ENCODE results near the gene NEDD4L.

NEDD4L gene

DNA sequence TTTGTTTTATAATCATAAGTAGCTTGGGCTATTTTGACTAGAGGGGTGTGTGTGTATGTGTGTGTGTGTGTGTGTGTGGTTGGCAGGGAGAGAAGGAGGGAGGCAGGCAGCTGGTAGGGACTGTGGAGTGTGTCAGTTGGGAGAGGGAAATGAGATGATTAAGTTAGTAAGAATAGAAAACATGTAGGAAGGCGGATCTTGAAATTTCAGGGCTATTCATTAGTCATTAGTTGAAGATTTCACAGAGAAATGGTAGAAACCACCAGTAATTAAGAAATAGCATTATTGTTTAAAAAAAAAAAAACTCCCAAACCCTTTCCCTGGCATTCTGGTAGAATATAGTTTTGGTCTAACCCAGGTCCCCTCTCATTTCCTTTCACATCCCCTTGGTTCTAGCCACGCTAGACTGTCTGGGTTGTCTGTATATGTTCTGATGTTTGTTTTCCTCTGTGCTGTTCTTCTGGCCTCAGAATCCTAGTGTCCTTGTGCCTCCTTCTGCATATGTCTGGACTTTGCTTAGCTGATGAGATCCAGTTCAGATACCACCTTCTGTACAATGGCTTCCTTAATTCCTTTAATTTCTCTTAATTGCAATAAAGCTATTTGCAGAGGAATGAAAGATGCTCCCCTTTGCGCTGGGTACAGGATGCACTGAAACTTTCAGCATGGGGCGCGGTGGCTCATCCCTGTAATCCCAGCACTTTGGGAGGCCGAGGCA lies 161.6 kb downstream of the NEDD4L start:
- no peak overlapping the region for H3K4me3 Mint-ChIP-seq
- H3K27ac Mint-ChIP-seq: no peak overlapping the region
- H3K36me3 Mint-ChIP-seq (ENCODE audit: insufficient read depth): no peaks in the 10 kb centered on the region
- H3K4me1 Mint-ChIP-seq (ENCODE audit: low read depth in 2 of 2): no peaks in the 10 kb centered on the region
- H3K9me3 Mint-ChIP-seq: no peaks in the 10 kb centered on the region
- no peak for DNase-seq
- H3K27me3 Mint-ChIP-seq: peaks cover 10 to 12% of the 10 kb centered on the region in 2 donors
- no peak for ATAC-seq (replicated peaks)

DNA sequence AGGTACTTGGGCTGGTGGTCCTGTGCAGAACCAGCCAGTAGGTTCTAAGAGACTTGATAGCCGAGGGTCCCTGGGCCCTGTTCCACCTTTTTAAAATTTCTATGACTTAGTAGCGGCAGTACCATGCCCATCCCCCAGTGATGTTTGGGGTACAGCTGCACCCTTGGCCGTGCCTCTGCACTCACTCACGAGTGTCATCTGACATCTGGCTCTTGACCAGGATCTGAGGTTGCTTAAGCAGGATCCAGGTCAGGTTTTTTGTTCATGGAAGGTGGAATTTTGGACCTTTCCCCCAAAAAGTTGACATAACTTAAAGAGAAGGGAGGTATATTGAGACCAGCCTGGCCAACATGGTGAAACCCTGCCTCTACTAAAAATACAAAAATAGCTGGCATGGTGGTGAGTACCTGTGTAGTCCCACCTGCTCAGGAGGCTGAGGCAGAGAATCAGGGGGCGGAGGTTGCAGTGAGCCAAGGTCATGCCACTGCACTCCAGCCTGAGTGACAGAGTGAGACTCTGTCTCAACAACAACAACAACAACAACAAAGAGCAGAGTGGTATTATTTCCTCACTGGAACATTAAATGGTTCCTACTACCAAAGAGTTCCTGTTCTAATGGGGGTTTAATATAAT lies 163.6 kb downstream of the NEDD4L start:
- H3K9me3 Mint-ChIP-seq: no peaks in the 10 kb centered on the region
- no peak overlapping the region for H3K27ac Mint-ChIP-seq
- H3K4me3 Mint-ChIP-seq: no peak overlapping the region
- peaks cover 0 to 1% of the 10 kb centered on the region in 2 donors for H3K4me1 Mint-ChIP-seq (ENCODE audit: low read depth in 2 of 2)
- no peak for ATAC-seq (replicated peaks)
- H3K27me3 Mint-ChIP-seq: peaks cover 5 to 20% of the 10 kb centered on the region in 2 donors
- no peak for DNase-seq
- H3K36me3 Mint-ChIP-seq (ENCODE audit: insufficient read depth): no peaks in the 10 kb centered on the region

DNA sequence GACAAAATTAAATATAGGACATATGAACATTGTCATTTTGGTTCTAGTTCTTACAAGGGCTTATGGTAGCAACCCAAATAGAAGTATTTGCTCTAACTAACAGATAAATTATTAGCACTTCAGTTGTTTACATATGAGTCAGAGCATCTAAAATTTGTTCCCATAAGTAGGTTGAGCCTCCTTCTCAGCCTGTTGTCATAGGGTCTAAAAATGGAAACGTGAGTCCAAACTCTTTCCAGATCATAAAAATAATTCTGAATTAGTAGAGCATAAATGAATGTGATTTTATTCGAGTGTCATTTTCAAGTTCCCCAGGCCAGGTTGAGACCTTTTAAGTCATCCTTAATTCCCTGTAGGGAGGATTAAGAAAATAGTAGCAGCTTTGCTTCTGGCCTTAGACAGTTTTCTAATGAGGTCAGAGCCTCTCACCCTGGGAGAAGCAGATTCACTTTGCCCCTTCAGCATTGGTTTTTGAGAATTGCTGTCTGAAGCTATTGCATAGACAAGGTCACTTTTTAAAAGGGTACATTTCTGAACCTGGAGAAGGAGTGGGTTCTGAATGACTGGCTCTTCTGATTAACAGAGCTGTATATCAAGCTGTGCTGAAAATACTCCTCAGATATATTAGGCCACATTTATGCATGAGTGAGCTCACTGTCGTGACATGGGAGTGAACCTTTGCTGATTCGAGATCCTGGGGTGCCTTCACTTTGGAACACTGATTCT lies 164.3 kb downstream of the NEDD4L start:
- no peaks in the 10 kb centered on the region for H3K9me3 Mint-ChIP-seq
- H3K4me1 Mint-ChIP-seq (ENCODE audit: low read depth in 2 of 2): peaks cover 3 to 4% of the 10 kb centered on the region in 2 donors
- peaks cover 11 to 26% of the 10 kb centered on the region in 2 donors for H3K27me3 Mint-ChIP-seq
- DNase-seq (no peak), ATAC-seq (replicated peaks) (no peak)
- H3K36me3 Mint-ChIP-seq (ENCODE audit: insufficient read depth): no peaks in the 10 kb centered on the region
- H3K4me3 Mint-ChIP-seq: no peak overlapping the region
- H3K27ac Mint-ChIP-seq: no peak overlapping the region

DNA sequence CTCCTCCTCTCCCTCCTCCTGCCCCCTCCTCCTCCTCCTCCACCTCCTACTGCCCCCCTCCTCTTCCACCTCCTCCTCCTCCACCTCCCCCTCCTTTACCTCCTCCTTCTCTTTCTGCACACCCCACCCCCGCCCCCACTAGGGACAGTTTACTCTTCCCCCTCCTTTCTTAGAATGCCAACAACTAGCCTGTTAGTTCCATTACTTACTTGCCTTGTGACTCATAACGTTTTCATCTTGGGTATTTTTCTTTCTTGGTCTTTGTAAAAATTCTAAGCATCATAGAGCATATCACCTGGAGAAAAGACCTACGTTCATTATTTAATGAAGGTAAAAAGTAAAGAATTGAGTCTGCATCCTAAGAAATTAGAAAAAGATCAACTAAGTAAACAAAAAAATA lies 165.3 kb downstream of the NEDD4L start:
- Mint-ChIP-seq H3K4me1 (ENCODE audit: low read depth in 2 of 2) (peaks cover 12 to 13% of the 10 kb centered on the region in 2 donors), H3K4me3 (no peak overlapping the region), H3K36me3 (ENCODE audit: insufficient read depth) (no peaks in the 10 kb centered on the region), H3K9me3 (no peaks in the 10 kb centered on the region), H3K27ac (no peak overlapping the region), H3K27me3 (peaks cover 20 to 33% of the 10 kb centered on the region in 2 donors)
- no peak for DNase-seq
- no peak for ATAC-seq (replicated peaks)

DNA sequence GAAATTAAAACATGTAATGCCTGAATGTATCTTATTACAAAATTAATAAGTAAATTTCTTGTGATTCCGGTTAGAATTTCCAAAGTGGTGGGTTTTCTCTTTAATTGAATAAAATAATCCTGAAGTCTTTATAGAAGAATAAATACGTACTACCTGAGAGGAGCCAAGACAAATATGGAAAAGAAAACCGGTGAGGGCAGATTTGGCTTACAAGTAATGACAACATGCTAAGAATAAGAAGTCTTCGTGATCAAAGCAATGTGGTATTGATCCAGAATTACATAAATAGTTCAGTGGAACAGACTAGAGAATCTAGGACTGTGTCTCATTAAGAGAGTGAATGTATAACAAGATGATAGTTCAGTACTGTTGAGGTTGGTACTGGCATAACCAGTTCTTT lies 167.5 kb downstream of the NEDD4L start:
- H3K4me1 Mint-ChIP-seq (ENCODE audit: low read depth in 2 of 2): peaks cover 12 to 20% of the 10 kb centered on the region in 2 donors
- H3K4me3 Mint-ChIP-seq: no peak overlapping the region
- no peak overlapping the region for H3K27ac Mint-ChIP-seq
- H3K27me3 Mint-ChIP-seq: peaks cover 23 to 32% of the 10 kb centered on the region in 2 donors
- H3K36me3 Mint-ChIP-seq (ENCODE audit: insufficient read depth): no peaks in the 10 kb centered on the region
- no peak for DNase-seq
- no peak for ATAC-seq (replicated peaks)
- H3K9me3 Mint-ChIP-seq: no peaks in the 10 kb centered on the region

DNA sequence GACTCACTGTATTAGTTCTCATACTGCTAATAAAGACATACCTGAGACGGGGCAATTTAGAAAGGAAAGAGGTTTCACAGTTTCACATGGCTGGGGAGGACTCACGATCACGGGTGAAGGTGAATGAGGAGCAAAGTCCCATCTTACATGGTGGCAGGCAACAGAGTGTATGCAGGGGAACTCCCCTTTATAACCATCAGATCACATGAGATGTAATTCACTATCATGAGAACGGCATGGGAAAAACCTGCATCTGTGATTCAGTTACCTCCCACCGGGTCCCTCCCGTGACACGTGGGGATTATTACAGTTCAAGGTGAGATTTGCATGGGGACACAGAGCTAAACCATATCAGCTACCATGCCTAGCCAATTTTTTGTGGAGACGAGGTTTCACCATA lies 168.2 kb downstream of the NEDD4L start:
- no peaks in the 10 kb centered on the region for H3K9me3 Mint-ChIP-seq
- no peaks in the 10 kb centered on the region for H3K36me3 Mint-ChIP-seq (ENCODE audit: insufficient read depth)
- H3K4me3 Mint-ChIP-seq: no peak overlapping the region
- H3K27ac Mint-ChIP-seq: no peak overlapping the region
- DNase-seq: no peak
- peaks cover 12 to 20% of the 10 kb centered on the region in 2 donors for H3K4me1 Mint-ChIP-seq (ENCODE audit: low read depth in 2 of 2)
- ATAC-seq (replicated peaks): no peak
- peaks cover 25 to 31% of the 10 kb centered on the region in 2 donors for H3K27me3 Mint-ChIP-seq

DNA sequence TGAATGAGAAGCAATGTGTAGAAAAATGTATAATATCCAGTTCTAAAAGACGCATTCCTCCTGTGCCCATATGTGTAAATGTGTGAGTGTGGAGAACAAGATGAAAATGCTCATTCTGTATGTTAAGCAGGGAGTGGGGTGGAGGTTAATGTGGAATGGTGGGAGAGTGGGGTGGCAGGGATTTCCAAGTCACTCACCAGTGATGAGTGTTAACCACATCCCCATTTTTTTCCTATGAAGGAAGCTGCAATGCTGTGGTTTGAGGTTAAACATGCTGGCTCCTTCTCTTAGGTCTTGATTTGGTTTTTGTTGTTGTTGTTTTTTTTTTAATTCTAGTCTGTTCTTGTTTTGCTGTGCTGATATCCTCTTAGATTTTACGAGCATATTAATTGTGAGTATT lies 169.4 kb downstream of the NEDD4L start:
- peaks cover 25 to 31% of the 10 kb centered on the region in 2 donors for H3K27me3 Mint-ChIP-seq
- H3K9me3 Mint-ChIP-seq: no peaks in the 10 kb centered on the region
- peak overlapping the region in 1 of 2 donors; percentile 38 for H3K27ac Mint-ChIP-seq
- DNase-seq (no peak), ATAC-seq (replicated peaks) (peak; percentile 78)
- no peaks in the 10 kb centered on the region for H3K36me3 Mint-ChIP-seq (ENCODE audit: insufficient read depth)
- H3K4me3 Mint-ChIP-seq: peak overlapping the region in 1 of 2 donors; percentile 56
- peaks cover 12 to 20% of the 10 kb centered on the region in 2 donors for H3K4me1 Mint-ChIP-seq (ENCODE audit: low read depth in 2 of 2)

DNA sequence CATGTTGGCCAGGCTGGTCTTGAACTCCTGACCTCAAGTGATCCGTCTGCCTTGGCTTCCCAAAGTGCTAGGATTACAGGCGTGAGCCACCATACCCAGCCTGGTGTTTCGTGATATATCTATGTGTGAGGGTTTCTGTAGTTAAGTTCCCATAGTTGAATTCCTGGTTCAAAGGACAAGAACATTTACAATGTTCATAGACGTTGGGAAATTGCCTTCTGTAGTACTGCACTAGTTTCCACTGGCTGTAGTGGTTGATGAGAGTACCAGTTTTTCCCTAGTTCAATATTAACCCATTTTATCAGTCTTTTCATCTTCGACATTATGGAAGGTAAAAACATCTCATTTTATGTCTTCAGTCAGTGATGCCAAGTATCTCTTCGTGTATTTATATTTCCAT lies 171.0 kb downstream of the NEDD4L start:
- H3K4me1 Mint-ChIP-seq (ENCODE audit: low read depth in 2 of 2): peaks cover 12 to 20% of the 10 kb centered on the region in 2 donors
- H3K4me3 Mint-ChIP-seq: no peak overlapping the region

DNA sequence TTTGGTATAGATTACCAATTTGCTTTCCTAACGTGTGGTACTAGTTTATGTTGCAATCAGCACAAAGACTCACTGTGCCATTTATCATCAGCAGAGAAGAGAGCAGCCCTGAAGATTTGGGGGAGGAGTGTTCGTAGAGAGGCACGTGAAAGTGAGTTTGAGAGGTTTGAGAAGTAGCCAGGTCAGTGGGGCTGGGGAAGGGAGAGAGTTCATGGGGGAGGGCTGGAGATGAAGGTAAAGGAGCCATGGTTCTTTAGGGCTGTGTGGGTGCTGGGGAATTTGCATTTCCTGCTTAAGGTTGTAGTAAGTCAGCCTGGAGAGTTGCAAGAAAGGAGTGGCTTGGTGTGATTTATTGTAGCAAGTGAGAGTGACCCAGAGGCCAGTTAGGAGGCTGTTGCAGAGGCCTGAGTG lies 172.1 kb downstream of the NEDD4L start:
- Mint-ChIP-seq H3K36me3 (ENCODE audit: insufficient read depth) (no peaks in the 10 kb centered on the region), H3K27ac (no peak overlapping the region)
- no peak for ATAC-seq (replicated peaks)

More for the DNA sequence above, 171.0 kb downstream of the NEDD4L start:
- ATAC-seq (replicated peaks): no peak
- Mint-ChIP-seq H3K27ac (no peak overlapping the region), H3K36me3 (ENCODE audit: insufficient read depth) (no peaks in the 10 kb centered on the region), H3K9me3 (no peaks in the 10 kb centered on the region), H3K27me3 (peaks cover 25 to 31% of the 10 kb centered on the region in 2 donors)
- DNase-seq: no peak

DNA sequence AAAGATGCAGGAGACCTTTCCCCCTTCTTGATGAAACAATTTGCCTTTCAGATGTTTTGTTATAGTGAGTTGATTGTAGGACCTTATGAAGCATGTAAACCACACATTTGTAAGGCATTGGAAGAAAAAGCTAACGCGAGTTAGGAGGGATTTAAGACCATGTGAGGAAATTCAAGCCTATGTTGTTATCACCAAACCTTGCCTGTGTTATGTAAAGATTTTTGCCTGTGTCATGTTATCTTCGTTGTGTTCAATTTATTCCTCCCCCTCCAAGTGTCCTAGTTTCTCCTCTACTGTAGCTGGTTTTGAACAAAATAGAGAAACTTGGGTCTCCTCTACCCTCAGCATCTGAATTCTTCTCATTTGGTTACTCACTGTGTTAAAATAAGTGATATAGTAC lies 173.0 kb downstream of the NEDD4L start:
- H3K9me3 Mint-ChIP-seq: no peaks in the 10 kb centered on the region
- no peak overlapping the region for H3K27ac Mint-ChIP-seq
- ATAC-seq (replicated peaks): no peak
- no peak for DNase-seq
- no peaks in the 10 kb centered on the region for H3K36me3 Mint-ChIP-seq (ENCODE audit: insufficient read depth)
- H3K4me3 Mint-ChIP-seq: no peak overlapping the region
- peaks cover 12 to 20% of the 10 kb centered on the region in 2 donors for H3K4me1 Mint-ChIP-seq (ENCODE audit: low read depth in 2 of 2)
- peaks cover 30 to 35% of the 10 kb centered on the region in 2 donors for H3K27me3 Mint-ChIP-seq

More for the DNA sequence above, 172.1 kb downstream of the NEDD4L start:
- no peak overlapping the region for H3K4me3 Mint-ChIP-seq
- DNase-seq: no peak
- no peaks in the 10 kb centered on the region for H3K9me3 Mint-ChIP-seq
- peaks cover 12 to 20% of the 10 kb centered on the region in 2 donors for H3K4me1 Mint-ChIP-seq (ENCODE audit: low read depth in 2 of 2)
- peaks cover 30 to 39% of the 10 kb centered on the region in 2 donors for H3K27me3 Mint-ChIP-seq

DNA sequence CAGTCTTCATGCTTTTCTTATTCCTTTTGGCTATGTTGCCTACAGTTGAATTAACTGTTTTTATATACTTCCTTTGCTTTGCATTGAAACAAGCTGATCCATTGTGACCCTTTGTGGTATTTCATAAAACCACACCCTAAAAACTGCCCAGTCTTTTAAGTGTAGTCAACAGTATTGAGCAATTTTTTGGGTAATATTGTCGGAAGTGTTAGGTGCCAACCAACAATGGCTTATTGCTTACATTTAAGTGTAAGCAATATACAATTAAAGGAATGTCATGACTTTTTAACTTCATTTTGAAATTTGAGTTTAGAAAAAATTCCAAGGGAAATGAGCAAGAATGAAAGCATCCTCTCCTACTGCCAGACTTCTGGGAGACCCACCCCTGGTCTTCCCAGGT lies 174.1 kb downstream of the NEDD4L start:
- Mint-ChIP-seq H3K9me3 (no peaks in the 10 kb centered on the region), H3K4me1 (ENCODE audit: low read depth in 2 of 2) (peaks cover 12 to 19% of the 10 kb centered on the region in 2 donors), H3K27ac (no peak overlapping the region), H3K27me3 (peaks cover 29 to 30% of the 10 kb centered on the region in 2 donors), H3K36me3 (ENCODE audit: insufficient read depth) (no peaks in the 10 kb centered on the region), H3K4me3 (no peak overlapping the region)
- DNase-seq (no peak), ATAC-seq (replicated peaks) (no peak)

DNA sequence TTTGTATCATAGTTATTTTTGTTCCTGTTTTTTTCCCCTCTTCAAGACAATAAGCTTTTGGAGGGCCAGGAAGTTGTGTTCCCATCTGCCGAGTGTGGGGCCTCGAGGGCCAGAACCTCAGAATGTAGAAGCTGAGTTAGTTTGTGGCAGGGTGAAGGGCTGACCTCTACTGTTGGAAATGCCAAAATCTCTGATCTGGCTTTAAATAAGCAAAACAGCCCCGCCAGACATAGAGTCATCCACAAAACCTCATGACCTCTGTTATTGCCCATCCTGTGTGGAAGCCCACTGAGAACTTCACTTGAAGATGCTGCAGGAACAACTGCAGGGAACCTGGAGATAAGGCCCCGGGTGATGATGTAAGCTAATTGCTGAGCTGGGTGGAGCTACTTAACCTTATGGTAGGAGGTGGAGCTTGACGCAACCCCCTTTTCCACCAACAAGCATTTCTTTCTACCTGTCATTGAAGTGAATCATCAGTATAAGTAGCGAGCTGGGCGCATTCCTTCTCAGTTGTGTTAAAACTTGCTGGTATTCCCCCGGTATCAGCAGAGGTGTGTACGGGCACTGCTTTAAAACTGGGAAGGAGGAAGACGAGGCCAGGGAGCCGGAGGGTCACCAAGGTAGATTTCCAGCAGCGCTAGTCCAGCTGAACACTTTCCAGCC lies 177.2 kb downstream of the NEDD4L start:
- no peak overlapping the region for H3K27ac Mint-ChIP-seq
- H3K4me1 Mint-ChIP-seq (ENCODE audit: low read depth in 2 of 2): peaks cover 0 to 3% of the 10 kb centered on the region in 2 donors
- DNase-seq (no peak), ATAC-seq (replicated peaks) (no peak)
- peaks cover 18 to 38% of the 10 kb centered on the region in 2 donors for H3K27me3 Mint-ChIP-seq
- no peaks in the 10 kb centered on the region for H3K36me3 Mint-ChIP-seq (ENCODE audit: insufficient read depth)
- H3K9me3 Mint-ChIP-seq: peaks cover 0 to 3% of the 10 kb centered on the region in 2 donors
- H3K4me3 Mint-ChIP-seq: no peak overlapping the region

DNA sequence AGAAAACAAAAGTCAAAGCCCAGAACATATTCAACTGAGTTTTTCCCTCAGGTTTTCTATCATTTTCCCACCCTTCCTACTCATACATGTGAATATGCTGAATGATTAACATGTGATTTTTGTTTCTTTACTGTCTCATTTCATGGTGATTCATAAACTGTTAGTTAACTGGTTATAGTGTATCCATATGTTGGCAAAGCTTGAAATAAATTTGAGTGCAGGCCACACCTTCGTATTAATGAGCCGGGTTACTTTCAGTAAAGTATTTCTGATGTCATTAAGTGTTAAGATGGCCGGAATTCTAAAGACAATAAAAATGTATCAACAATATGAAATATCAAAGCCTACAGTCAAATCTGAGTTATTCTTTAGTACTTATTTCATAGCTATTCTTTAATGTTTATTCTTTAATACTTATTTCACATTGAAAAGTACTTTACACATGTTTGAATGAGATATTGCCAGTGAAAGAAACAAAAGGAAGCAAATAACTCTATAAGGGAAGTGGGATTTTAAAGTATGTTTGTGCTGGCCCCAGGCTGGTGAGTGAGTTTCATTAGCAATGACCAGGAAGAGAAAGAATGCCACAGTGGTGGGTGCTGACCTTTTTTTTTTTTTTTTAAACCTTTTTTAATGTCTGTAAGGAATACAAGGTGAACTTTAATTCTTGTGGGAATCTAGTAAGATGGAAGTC lies 178.6 kb downstream of the NEDD4L start:
- peaks cover 13 to 35% of the 10 kb centered on the region in 2 donors for H3K27me3 Mint-ChIP-seq
- H3K27ac Mint-ChIP-seq: peak overlapping the region; percentile 19 to 60
- no peaks in the 10 kb centered on the region for H3K36me3 Mint-ChIP-seq (ENCODE audit: insufficient read depth)
- H3K4me3 Mint-ChIP-seq: no peak overlapping the region
- ATAC-seq (replicated peaks) (no peak), DNase-seq (no peak)
- no peaks in the 10 kb centered on the region for H3K4me1 Mint-ChIP-seq (ENCODE audit: low read depth in 2 of 2)
- peaks cover 0 to 3% of the 10 kb centered on the region in 2 donors for H3K9me3 Mint-ChIP-seq
